Body of pancreas (tissue), 4 donors: ENCODE measurements around the gene ZFHX3. TPM values are rescaled to one million over a fixed set of nuclear protein-coding genes. Genes with fewer than 3 reads are reported as not detected.

Experiments used
- ATAC-seq: fragments of 150-250 bp; one replicate; pipeline ENCODE4 v1.9.1; 2016
- DNase-seq, 4 donors: peaks; one replicate each; pipeline ENCODE4 v3.0.0-alpha.2; 2019
- H3K27ac ChIP-seq, 4 donors: fragments of 200-600 bp; sonication (generic); 1 replicate in 3 of 4; 2 replicates in 1 of 4; pipeline versions ENCODE4 v1.5.1 to v1.6.1; 2016 to 2019; ENCODE audit warnings: mild to moderate bottlenecking in 1 of 4, mixed read lengths in 1 of 4, moderate library complexity in 1 of 4
- H3K27me3 ChIP-seq, 2 donors: fragments of 200-600 bp; sonication (generic); one replicate each; pipeline ENCODE4 v1.6.0; 2016; ENCODE audit warnings: mild to moderate bottlenecking in 1 of 2
- H3K36me3 ChIP-seq, 2 donors: fragments of 200-600 bp; sonication (generic); replicated peaks in 1 of 2; 2 replicates each; pipeline ENCODE4 v1.5.1; 2016; ENCODE audit warnings: low read depth in 2 of 2; ENCODE audit not compliant: insufficient read depth in 1 of 2
- H3K4me1 ChIP-seq: fragments of 200-600 bp; sonication (generic); one replicate; pipeline ENCODE4 v1.6.0; 2016
- H3K4me3 ChIP-seq, 2 donors: fragments of 200-600 bp; sonication (generic); 1 replicate in 1 of 2; 2 replicates in 1 of 2; pipeline ENCODE4 v1.5.1; 2016 to 2019
- H3K9me3 ChIP-seq, 3 donors: fragments of 200-600 bp; sonication (generic); 1 replicate in 2 of 3; 2 replicates in 1 of 3; pipeline ENCODE4 v1.5.1; 2016
- CTCF ChIP-seq, 7 experiments: fragments of 450-650 bp in 4 of 7; fragments of 200-600 bp in 3 of 7; sonication (generic) in 3 of 7; IDR thresholded peaks; one replicate each; pipeline ENCODE4 v1.5.1; 2016 to 2019; ENCODE audit warnings: antibody characterized with exemption in 7 of 7
- POLR2A ChIP-seq, 3 donors: fragments of 450-650 bp; IDR thresholded peaks; one replicate each; pipeline ENCODE4 v1.6.1; 2016; ENCODE audit warnings: antibody characterized with exemption in 3 of 3, mild to moderate bottlenecking in 2 of 3
- WGBS, 2 donors: methylation state at CpG; one replicate each; pipeline ENCODE4 v1.1.5; 2017; 5-methylcytosine and 5-hydroxymethylcytosine counted together
- intact Hi-C: fragments of 100-400 bp; cut with DNase I; formaldehyde crosslinking; loops from one replicate; pipeline ENCODE4 v1.15.1; 2023
- total RNA-seq, 2 donors: library from RNA; depleted of rRNA; stranded (reverse); fragments of >200 nt; gene quantifications; one replicate each; pipeline ENCODE4 v1.1.0, GENCODE V29; 2016

Gene ZFHX3
- total RNA-seq, 2 donors from 2014 or later, result 22.4 to 24.6 TPM

DNA sequence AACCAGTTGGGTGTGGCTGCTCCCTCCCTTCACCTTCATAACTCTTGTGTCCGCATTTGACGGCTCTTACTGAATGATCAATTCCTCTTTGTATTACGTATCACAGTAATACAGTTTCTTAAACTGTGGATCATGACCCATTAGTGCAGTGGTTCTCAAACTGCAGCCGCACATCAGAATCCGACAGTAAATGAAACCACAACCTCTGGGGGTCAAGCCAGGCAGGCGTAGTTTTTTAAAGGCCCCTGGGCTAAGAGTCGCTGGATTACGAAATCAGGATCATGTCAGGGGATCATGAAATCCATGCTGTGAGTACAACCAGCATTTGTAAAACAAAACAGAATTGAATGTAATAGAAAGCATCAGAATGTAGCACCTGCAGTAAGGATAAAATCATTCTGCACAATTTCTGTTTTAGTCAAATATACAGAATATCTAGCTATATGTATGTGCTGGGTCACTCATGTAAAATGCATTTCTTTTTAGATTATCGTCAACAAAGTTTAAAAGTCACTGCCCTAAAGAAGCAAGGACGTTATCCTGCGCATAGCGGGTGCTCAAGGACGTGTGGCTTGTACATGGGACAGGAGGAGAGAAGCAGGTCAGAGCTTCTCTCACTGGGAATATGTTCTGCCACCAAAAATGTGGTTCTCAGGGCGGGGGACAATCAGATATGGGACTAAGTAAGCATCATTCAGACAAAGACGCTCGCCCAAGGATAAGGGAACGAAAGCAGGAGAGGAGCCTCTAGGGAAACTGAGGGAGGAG, 113.1 kb downstream of the ZFHX3 start:
- Histone ChIP-seq H3K4me1 (peaks cover 70% of the 10 kb centered on the region), H3K9me3 (no peaks in the 10 kb centered on the region), H3K27ac (peak overlapping the region in 3 of 4 donors; percentile 53 to 70 (median 69)), H3K4me3 (no peak overlapping the region), H3K36me3 (no peaks in the 10 kb centered on the region), H3K27me3 (no peaks in the 10 kb centered on the region)
- intact Hi-C loops, result no loop called here
- TF ChIP-seq CTCF (IDR thresholded peaks at IDR 0.05) (no peak), POLR2A (IDR thresholded peaks at IDR 0.05) (no peak)
- no peak for DNase-seq
- WGBS, 2 donors, result 77 to 82% methylated on average over 17 of the region's 17 CpGs
- no peak for ATAC-seq

DNA sequence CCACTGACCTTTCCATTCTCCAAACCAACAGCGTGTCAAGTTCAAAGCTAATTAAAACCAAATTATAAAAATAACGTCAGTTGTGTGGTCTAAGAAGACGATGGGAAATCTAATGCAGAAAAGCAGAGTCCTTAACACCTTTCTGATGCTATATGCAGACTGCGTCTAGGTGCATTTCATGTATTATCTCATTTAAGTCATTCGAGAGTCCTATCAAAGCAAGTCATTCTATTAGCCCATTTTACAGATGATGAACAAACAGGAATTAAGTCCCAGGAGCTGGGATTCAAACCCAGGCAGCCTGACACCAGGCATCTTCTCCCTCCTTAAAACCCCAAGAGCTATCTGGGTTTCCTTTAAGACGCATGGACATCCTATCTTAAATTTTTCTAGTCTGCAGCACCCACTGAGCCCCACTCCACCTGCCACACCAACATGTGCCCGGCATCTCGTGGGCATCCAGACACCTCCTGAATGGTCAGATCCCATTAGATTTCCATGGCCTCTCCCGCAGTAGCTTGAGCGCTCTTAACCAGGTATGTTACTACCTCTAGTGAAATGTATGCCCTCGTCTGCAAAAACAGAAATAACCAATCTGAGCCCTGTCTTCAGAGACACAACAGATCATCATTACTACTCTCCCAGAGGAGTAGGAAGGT, 115.1 kb downstream of the ZFHX3 start:
- no peaks in the 10 kb centered on the region for H3K36me3 ChIP-seq
- 86% methylated on average over 11 of the region's 11 CpGs for WGBS, 2 donors
- H3K9me3 ChIP-seq, result no peaks in the 10 kb centered on the region
- DNase-seq, result no peak
- no peak for TF ChIP-seq POLR2A (IDR thresholded peaks at IDR 0.05)
- TF ChIP-seq CTCF (IDR thresholded peaks at IDR 0.05), result no peak
- H3K4me3 ChIP-seq, result no peak overlapping the region
- intact Hi-C loops, result no loop called here
- peak overlapping the region in 2 of 4 donors; percentile 44 to 59 for H3K27ac ChIP-seq
- peaks cover 51% of the 10 kb centered on the region for H3K4me1 ChIP-seq
- no peak for ATAC-seq
- H3K27me3 ChIP-seq, result no peaks in the 10 kb centered on the region

DNA sequence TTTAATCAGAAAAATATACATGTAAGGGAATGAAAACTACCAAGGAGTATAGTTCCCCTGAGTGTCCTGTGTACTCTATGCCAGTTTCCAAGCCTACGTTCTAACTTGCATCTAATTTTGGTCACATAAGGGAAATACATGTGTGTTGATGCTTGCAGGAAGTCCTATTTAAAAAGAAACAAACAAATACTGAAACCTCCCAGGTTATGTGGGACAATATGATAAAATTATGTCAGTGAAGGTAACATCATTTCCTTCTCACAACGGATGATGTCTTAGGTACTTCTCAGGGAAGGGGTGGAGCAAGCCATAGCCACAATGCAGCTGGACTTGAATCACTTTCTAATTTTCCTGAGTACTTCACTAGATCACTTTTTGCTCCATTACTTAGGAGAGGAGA, 115.9 kb downstream of the ZFHX3 start:
- peaks cover 50% of the 10 kb centered on the region for H3K4me1 ChIP-seq
- TF ChIP-seq CTCF (IDR thresholded peaks at IDR 0.05), result no peak
- no peak for TF ChIP-seq POLR2A (IDR thresholded peaks at IDR 0.05)
- no peaks in the 10 kb centered on the region for H3K36me3 ChIP-seq
- intact Hi-C loops, result no loop called here
- no peaks in the 10 kb centered on the region for H3K9me3 ChIP-seq
- ATAC-seq (no peak), DNase-seq (no peak)
- 44 to 59% methylated on average over 2 of the region's 2 CpGs for WGBS, 2 donors
- H3K27me3 ChIP-seq, result no peaks in the 10 kb centered on the region
- H3K4me3 ChIP-seq, result no peak overlapping the region
- H3K27ac ChIP-seq, result peak overlapping the region in 3 of 4 donors; percentile 30 to 59 (median 44)

- intact Hi-C loops, result no loop called here
- no peak for ATAC-seq
- WGBS, 2 donors, result 78 to 87% methylated on average over 7 of the region's 7 CpGs
Observed at GRCh38 chr16:72930396-72930795, 117.5 kb downstream of the ZFHX3 start.

More at GRCh38 chr16:72930396-72930795, 117.5 kb downstream of the ZFHX3 start:
- TF ChIP-seq CTCF (IDR thresholded peaks at IDR 0.05), result no peak
- no peak for TF ChIP-seq POLR2A (IDR thresholded peaks at IDR 0.05)
- H3K27ac ChIP-seq, result peak overlapping the region in 1 of 4 donors; percentile 59
- H3K4me1 ChIP-seq, result peaks cover 47% of the 10 kb centered on the region
- DNase-seq, result no peak
- no peaks in the 10 kb centered on the region for H3K9me3 ChIP-seq
- H3K4me3 ChIP-seq, result no peak overlapping the region
- H3K36me3 ChIP-seq, result no peaks in the 10 kb centered on the region
- H3K27me3 ChIP-seq, result no peaks in the 10 kb centered on the region
